ENCODE results near the gene FCSK. TPM values are rescaled to one million over a fixed set of nuclear protein-coding genes. Genes with fewer than 3 reads are reported as not detected.

FCSK gene
- total and polyA plus RNA-seq, 2 of the 8 experiments (the other 6 are each of a cell fraction or from before 2014, with no cell fraction given), result 4.6 to 5.1 TPM

DNA sequence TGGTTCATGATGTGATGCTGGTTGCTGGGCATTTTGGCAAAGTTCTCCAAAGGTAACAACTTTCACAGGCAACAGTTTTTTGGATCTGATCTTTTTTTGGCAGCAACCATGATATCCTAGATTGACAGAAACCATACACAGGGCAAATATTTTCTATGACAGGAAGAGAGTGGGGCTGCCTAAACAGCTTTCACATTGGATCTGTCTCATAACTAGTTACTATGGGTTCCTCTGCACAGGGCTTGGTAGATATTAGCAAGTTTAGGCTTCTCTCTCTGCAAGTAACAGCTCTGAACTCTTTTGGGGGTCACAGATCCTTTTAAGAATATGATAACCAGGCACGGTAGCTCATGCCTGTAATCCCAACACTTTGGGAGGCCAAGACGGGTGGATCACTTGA, 40.4 kb downstream of the FCSK start (continued):
- TF ChIP-seq, protein P1, sequence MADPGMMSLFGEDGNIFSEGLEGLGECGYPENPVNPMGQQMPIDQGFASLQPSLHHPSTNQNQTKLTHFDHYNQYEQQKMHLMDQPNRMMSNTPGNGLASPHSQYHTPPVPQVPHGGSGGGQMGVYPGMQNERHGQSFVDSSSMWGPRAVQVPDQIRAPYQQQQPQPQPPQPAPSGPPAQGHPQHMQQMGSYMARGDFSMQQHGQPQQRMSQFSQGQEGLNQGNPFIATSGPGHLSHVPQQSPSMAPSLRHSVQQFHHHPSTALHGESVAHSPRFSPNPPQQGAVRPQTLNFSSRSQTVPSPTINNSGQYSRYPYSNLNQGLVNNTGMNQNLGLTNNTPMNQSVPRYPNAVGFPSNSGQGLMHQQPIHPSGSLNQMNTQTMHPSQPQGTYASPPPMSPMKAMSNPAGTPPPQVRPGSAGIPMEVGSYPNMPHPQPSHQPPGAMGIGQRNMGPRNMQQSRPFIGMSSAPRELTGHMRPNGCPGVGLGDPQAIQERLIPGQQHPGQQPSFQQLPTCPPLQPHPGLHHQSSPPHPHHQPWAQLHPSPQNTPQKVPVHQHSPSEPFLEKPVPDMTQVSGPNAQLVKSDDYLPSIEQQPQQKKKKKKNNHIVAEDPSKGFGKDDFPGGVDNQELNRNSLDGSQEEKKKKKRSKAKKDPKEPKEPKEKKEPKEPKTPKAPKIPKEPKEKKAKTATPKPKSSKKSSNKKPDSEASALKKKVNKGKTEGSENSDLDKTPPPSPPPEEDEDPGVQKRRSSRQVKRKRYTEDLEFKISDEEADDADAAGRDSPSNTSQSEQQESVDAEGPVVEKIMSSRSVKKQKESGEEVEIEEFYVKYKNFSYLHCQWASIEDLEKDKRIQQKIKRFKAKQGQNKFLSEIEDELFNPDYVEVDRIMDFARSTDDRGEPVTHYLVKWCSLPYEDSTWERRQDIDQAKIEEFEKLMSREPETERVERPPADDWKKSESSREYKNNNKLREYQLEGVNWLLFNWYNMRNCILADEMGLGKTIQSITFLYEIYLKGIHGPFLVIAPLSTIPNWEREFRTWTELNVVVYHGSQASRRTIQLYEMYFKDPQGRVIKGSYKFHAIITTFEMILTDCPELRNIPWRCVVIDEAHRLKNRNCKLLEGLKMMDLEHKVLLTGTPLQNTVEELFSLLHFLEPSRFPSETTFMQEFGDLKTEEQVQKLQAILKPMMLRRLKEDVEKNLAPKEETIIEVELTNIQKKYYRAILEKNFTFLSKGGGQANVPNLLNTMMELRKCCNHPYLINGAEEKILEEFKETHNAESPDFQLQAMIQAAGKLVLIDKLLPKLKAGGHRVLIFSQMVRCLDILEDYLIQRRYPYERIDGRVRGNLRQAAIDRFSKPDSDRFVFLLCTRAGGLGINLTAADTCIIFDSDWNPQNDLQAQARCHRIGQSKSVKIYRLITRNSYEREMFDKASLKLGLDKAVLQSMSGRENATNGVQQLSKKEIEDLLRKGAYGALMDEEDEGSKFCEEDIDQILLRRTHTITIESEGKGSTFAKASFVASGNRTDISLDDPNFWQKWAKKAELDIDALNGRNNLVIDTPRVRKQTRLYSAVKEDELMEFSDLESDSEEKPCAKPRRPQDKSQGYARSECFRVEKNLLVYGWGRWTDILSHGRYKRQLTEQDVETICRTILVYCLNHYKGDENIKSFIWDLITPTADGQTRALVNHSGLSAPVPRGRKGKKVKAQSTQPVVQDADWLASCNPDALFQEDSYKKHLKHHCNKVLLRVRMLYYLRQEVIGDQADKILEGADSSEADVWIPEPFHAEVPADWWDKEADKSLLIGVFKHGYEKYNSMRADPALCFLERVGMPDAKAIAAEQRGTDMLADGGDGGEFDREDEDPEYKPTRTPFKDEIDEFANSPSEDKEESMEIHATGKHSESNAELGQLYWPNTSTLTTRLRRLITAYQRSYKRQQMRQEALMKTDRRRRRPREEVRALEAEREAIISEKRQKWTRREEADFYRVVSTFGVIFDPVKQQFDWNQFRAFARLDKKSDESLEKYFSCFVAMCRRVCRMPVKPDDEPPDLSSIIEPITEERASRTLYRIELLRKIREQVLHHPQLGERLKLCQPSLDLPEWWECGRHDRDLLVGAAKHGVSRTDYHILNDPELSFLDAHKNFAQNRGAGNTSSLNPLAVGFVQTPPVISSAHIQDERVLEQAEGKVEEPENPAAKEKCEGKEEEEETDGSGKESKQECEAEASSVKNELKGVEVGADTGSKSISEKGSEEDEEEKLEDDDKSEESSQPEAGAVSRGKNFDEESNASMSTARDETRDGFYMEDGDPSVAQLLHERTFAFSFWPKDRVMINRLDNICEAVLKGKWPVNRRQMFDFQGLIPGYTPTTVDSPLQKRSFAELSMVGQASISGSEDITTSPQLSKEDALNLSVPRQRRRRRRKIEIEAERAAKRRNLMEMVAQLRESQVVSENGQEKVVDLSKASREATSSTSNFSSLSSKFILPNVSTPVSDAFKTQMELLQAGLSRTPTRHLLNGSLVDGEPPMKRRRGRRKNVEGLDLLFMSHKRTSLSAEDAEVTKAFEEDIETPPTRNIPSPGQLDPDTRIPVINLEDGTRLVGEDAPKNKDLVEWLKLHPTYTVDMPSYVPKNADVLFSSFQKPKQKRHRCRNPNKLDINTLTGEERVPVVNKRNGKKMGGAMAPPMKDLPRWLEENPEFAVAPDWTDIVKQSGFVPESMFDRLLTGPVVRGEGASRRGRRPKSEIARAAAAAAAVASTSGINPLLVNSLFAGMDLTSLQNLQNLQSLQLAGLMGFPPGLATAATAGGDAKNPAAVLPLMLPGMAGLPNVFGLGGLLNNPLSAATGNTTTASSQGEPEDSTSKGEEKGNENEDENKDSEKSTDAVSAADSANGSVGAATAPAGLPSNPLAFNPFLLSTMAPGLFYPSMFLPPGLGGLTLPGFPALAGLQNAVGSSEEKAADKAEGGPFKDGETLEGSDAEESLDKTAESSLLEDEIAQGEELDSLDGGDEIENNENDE (IDR thresholded peaks at IDR 0.05; ENCODE audit: insufficient replicate concordance, low read length), result no peak
- TF ChIP-seq KDM1A (IDR thresholded peaks at IDR 0.05; ENCODE audit: borderline replicate concordance, low read length) (no peak), POLR2A (IDR thresholded peaks at IDR 0.05; ENCODE audit: control extremely low read depth in 1 of 2, low read depth in 2 of 2, low read length in 2 of 2) (no peak), PHF8 (conservative IDR thresholded peaks at IDR 0.05; ENCODE audit: low read depth, low read length) (no peak), TAF1 (IDR thresholded peaks at IDR 0.05; ENCODE audit: low read depth, low read length) (no peak)
